Activated CD4-positive, alpha-beta T cell treated with anti-CD3 and anti-CD28 coated beads, Interleukin-2, amount 10 ng/mL, durations not matched to agents 7 days and 5 days (primary cell): ENCODE results near the gene PARD3. TPM values are rescaled to one million over a fixed set of nuclear protein-coding genes. Genes with fewer than 3 reads are reported as not detected.

Experiments
- CTCF ChIA-PET: fragments of 350-600 bp; sonication (Branson Sonifier 250); formaldehyde crosslinking; loops from one replicate; lab custom pipeline; 2021; ENCODE audit warnings: antibody characterized with exemption; lab: Charles Lee
- POLR2A ChIA-PET: fragments of 350-600 bp; sonication (Branson Sonifier 250); formaldehyde crosslinking; loops from one replicate; lab custom pipeline; 2021; ENCODE audit warnings: antibody characterized with exemption; lab: Charles Lee
- DNase-seq: peaks from one replicate; pipeline ENCODE4 v3.0.0-alpha.2; 2020
- H3K27ac Mint-ChIP-seq: one replicate; pipeline ENCODE4 v1.8.0; 2021; ENCODE audit warnings: mild to moderate bottlenecking, moderate library complexity, mixed read lengths
- H3K27me3 Mint-ChIP-seq: one replicate; pipeline ENCODE4 v1.8.0; 2021; ENCODE audit warnings: mixed read lengths
- H3K36me3 Mint-ChIP-seq: one replicate; pipeline ENCODE4 v1.8.0; 2021; ENCODE audit warnings: low read depth, mixed read lengths
- H3K4me1 Mint-ChIP-seq: one replicate; pipeline ENCODE4 v1.8.0; 2021; ENCODE audit warnings: mixed read lengths
- H3K4me3 Mint-ChIP-seq: one replicate; pipeline ENCODE4 v1.8.0; 2021; ENCODE audit warnings: mild to moderate bottlenecking, moderate library complexity, mixed read lengths
- H3K9me3 Mint-ChIP-seq: one replicate; pipeline ENCODE4 v1.8.0; 2021; ENCODE audit warnings: mixed read lengths
- total RNA-seq, 2 experiments: library from RNA; stranded (reverse); gene quantifications; one replicate each; pipeline ENCODE4 v1.2.3, GENCODE V29; 2021

PARD3 gene
- total RNA-seq, 2 experiments from 2014 or later, result 1.0 to 1.2 TPM

DNA sequence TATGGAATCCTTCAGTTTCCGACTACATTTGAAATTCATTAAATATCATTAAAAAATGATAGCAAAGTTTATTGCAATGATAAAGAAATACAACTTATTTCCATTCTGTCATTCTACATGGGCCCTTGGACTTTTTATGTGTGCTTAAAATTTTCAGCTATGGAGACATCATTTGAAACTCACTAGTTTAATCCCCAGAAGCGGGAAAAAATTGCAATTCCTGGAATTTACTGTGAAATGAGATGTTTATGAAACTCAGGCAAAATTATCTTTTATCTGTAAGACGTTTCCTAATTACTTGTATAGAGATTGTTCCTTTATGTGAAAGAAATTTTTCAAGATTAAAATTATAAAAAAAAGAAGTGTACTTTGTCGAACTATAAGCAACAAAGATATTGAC is 213.4 kb downstream of the PARD3 start:
- H3K36me3 Mint-ChIP-seq, result no peaks in the 10 kb centered on the region
- no peak overlapping the region for H3K27ac Mint-ChIP-seq
- no peak overlapping the region for H3K4me3 Mint-ChIP-seq
- no peaks in the 10 kb centered on the region for H3K4me1 Mint-ChIP-seq
- H3K27me3 Mint-ChIP-seq, result no peaks in the 10 kb centered on the region
- H3K9me3 Mint-ChIP-seq, result no peaks in the 10 kb centered on the region
- ChIA-PET POLR2A (no interaction called here), CTCF (no interaction called here)
- no peak for DNase-seq

DNA sequence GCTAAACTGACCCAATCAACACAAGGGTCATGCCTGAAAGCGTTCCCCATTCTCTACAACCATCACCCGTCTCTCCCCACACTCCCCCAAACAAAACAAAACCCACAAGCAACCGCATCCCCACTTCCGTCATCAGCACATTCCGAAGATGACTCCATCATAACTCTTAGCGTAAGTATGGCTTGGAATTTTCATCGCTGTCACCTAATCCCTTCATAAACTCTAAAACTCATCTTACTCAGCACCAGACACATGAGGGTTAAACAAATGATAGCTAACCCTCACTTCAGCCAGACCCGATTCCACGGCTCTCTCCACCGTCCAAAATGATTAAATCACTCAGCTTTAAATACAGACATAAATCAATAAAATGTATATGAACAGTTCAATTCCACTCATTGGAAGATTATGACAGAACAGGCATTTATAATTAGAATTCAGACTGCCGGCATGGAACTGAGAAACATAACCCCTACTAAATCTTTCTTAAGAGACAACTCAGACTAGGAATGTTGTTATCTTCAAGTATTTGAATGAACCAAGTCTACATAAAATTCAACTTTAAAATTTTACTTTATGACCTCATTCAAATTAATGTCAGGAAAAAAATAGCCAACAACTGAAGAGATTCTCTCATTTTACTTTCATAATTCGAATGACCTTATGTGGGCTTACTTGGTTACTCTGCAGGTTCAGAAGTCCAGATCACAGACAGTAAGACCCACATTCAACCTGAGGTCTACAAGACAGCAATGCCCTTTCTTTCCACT is 215.9 kb downstream of the PARD3 start:
- no peak for DNase-seq
- Mint-ChIP-seq H3K4me1 (no peaks in the 10 kb centered on the region), H3K4me3 (no peak overlapping the region), H3K36me3 (no peaks in the 10 kb centered on the region), H3K9me3 (no peaks in the 10 kb centered on the region), H3K27me3 (peaks cover 3% of the 10 kb centered on the region), H3K27ac (no peak overlapping the region)
- CTCF ChIA-PET, result interaction anchor here (0.6 to 0.7 kb wide), 2 partner anchors 75 to 1266 kb away, joined by 3 read pairs; no protein-coding TSS in a partner anchor
- POLR2A ChIA-PET, result no interaction called here

- H3K4me1 Mint-ChIP-seq, result no peaks in the 10 kb centered on the region
- H3K4me3 Mint-ChIP-seq, result no peak overlapping the region
- ChIA-PET CTCF (interaction anchor here (0.6 kb wide), 1 partner anchor 22 kb away, joined by 3 read pairs; no protein-coding TSS in a partner anchor), POLR2A (no interaction called here)
- DNase-seq, result no peak
- no peak overlapping the region for H3K27ac Mint-ChIP-seq
- H3K36me3 Mint-ChIP-seq, result no peaks in the 10 kb centered on the region
- no peaks in the 10 kb centered on the region for H3K9me3 Mint-ChIP-seq
- peaks cover 6% of the 10 kb centered on the region for H3K27me3 Mint-ChIP-seq
Observed at GRCh38 chr10:34596351-34596750, 218.7 kb downstream of the PARD3 start.

DNA sequence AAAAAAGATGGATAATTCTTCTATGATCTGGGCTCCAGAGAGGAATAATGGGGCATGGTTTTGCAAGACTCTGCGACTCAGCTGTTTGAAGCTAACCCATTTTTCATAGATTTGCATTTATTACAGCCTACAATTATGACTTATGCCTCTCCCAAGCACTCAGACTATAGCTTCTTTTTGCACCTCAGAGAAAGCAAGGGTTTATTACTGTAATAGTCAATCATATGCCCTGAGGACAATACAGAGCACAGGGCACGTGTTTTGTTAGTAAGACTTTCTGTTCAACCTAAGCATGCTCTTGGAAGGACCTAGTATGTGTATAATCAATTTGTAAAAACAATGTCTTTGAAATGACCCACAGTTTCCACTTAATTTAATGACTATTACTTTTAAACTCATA is 221.2 kb downstream of the PARD3 start:
- H3K36me3 Mint-ChIP-seq, result no peaks in the 10 kb centered on the region
- CTCF ChIA-PET, result no interaction called here
- no peak overlapping the region for H3K4me3 Mint-ChIP-seq
- POLR2A ChIA-PET, result no interaction called here
- no peaks in the 10 kb centered on the region for H3K4me1 Mint-ChIP-seq
- DNase-seq, result no peak
- peaks cover 6% of the 10 kb centered on the region for H3K27me3 Mint-ChIP-seq
- H3K9me3 Mint-ChIP-seq, result no peaks in the 10 kb centered on the region
- H3K27ac Mint-ChIP-seq, result no peak overlapping the region

- ChIA-PET CTCF (no interaction called here), POLR2A (no interaction called here)
- Mint-ChIP-seq H3K27ac (no peak overlapping the region), H3K4me1 (no peaks in the 10 kb centered on the region), H3K9me3 (no peaks in the 10 kb centered on the region), H3K36me3 (no peaks in the 10 kb centered on the region), H3K4me3 (no peak overlapping the region), H3K27me3 (peaks cover 6% of the 10 kb centered on the region)
- DNase-seq, result no peak
Observed at GRCh38 chr10:34593374-34593890, 221.7 kb downstream of the PARD3 start.

DNA sequence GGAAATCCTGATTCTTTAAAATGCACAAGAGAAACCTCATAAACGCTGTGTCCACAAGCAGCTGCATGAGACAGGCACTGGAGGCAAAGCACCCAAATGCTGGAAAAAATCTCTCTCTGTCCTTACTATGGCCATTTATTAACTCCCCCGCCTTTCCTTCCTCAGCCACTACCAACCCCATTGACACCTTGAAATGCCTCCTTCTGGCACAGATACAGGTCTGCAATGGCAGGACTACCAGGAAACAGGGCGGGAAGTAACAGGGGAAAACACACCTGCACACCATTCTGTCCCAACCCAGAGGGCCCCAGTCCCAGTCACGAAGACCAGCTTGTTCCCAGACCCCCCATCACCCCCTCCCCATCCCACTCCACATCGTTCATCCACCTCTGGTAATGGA is 224.3 kb downstream of the PARD3 start:
- peaks cover 2% of the 10 kb centered on the region for H3K27me3 Mint-ChIP-seq
- no peaks in the 10 kb centered on the region for H3K9me3 Mint-ChIP-seq
- ChIA-PET POLR2A (no interaction called here), CTCF (no interaction called here)
- H3K4me3 Mint-ChIP-seq, result no peak overlapping the region
- H3K27ac Mint-ChIP-seq, result no peak overlapping the region
- no peaks in the 10 kb centered on the region for H3K36me3 Mint-ChIP-seq
- H3K4me1 Mint-ChIP-seq, result no peaks in the 10 kb centered on the region
- no peak for DNase-seq

DNA sequence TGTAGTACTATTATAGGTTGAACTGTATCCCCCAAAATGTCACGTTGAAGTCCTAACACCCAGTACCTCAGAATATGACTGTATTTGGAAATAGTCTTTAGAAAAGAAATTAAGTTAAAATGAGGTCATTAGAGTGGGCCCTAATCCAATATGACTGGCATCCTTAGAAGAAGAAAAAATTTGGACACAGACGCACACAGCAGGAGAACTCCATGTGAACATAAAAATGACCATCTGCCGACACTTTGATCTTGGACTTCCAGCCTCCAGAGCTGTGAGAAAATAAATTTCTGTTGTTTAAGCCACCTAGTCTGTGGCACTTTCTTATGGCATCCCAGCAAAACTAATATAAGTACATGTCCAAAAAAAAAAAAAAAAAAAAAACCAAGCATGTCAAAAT is 225.8 kb downstream of the PARD3 start:
- Mint-ChIP-seq H3K9me3 (no peaks in the 10 kb centered on the region), H3K4me3 (no peak overlapping the region), H3K4me1 (no peaks in the 10 kb centered on the region), H3K27ac (no peak overlapping the region), H3K36me3 (no peaks in the 10 kb centered on the region), H3K27me3 (peaks cover 6% of the 10 kb centered on the region)
- POLR2A ChIA-PET, result no interaction called here
- CTCF ChIA-PET, result no interaction called here
- no peak for DNase-seq

DNA sequence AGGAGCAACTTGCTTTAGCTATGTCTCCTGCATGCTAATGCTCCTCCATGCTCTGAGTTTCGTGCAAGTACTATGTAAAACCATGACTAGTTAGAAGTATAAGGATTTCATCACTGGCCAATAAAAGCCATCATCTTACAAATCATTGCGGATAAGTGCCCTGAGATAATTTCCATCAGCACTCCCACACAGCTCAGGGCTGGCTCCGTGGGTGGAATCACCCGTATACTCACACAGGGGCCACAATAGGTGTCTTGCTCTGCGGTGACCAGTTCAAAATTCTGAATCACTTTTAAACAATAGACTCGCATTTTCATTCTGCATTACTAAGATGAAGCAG is 227.4 kb downstream of the PARD3 start:
- Mint-ChIP-seq H3K27ac (no peak overlapping the region), H3K27me3 (peaks cover 6% of the 10 kb centered on the region), H3K9me3 (no peaks in the 10 kb centered on the region), H3K36me3 (no peaks in the 10 kb centered on the region), H3K4me1 (no peaks in the 10 kb centered on the region), H3K4me3 (no peak overlapping the region)
- ChIA-PET CTCF (no interaction called here), POLR2A (no interaction called here)
- DNase-seq, result no peak

GRCh38 chr10:34587002-34587679 is 228.0 kb downstream of the PARD3 start:
- peaks cover 6% of the 10 kb centered on the region for H3K27me3 Mint-ChIP-seq
- H3K9me3 Mint-ChIP-seq, result no peaks in the 10 kb centered on the region
- no peak for DNase-seq
- POLR2A ChIA-PET, result no interaction called here
- no peaks in the 10 kb centered on the region for H3K36me3 Mint-ChIP-seq
- CTCF ChIA-PET, result no interaction called here
- no peak overlapping the region for H3K27ac Mint-ChIP-seq
- no peak overlapping the region for H3K4me3 Mint-ChIP-seq
- no peaks in the 10 kb centered on the region for H3K4me1 Mint-ChIP-seq

DNA sequence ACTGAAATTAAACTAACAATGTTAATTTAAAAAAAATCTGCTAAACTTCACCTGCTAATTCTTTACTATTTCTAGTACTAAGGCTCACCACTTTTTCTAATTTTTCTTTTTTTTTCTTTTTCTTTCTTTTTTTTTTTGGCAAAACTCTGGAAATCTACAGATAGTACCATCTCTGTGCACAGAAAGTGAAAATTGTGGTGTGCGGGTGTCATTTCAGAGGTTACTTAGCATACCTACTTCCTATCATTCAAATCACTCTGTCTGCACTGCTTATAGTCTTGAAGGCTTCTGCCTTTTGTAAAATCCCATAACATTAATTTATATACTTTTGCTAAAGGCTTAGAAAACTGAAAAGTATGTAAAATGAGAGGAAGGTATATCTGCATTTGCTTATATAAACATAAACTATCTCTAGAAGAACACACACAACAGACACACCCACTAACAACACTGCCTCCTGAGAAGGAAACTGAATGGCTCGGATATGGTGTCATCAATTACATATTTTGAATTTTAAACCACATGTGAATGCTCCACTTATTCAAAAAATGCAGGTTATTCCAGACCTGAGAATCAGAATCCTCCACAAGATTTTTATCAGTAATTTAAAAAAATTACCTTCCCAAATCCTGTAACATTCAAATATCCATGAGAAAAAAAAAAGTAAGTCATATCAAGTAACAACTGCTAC is 229.5 kb downstream of the PARD3 start:
- Mint-ChIP-seq H3K36me3 (no peaks in the 10 kb centered on the region), H3K4me3 (no peak overlapping the region), H3K9me3 (no peaks in the 10 kb centered on the region), H3K27ac (no peak overlapping the region), H3K4me1 (no peaks in the 10 kb centered on the region), H3K27me3 (peaks cover 4% of the 10 kb centered on the region)
- CTCF ChIA-PET, result no interaction called here
- POLR2A ChIA-PET, result no interaction called here
- DNase-seq, result no peak

- ChIA-PET CTCF (no interaction called here), POLR2A (no interaction called here)
- H3K27ac Mint-ChIP-seq, result no peak overlapping the region
- no peak for DNase-seq
- H3K9me3 Mint-ChIP-seq, result no peaks in the 10 kb centered on the region
- peaks cover 4% of the 10 kb centered on the region for H3K27me3 Mint-ChIP-seq
- no peaks in the 10 kb centered on the region for H3K4me1 Mint-ChIP-seq
- no peaks in the 10 kb centered on the region for H3K36me3 Mint-ChIP-seq
- H3K4me3 Mint-ChIP-seq, result no peak overlapping the region
Observed at GRCh38 chr10:34584164-34584563, 230.9 kb downstream of the PARD3 start.

DNA sequence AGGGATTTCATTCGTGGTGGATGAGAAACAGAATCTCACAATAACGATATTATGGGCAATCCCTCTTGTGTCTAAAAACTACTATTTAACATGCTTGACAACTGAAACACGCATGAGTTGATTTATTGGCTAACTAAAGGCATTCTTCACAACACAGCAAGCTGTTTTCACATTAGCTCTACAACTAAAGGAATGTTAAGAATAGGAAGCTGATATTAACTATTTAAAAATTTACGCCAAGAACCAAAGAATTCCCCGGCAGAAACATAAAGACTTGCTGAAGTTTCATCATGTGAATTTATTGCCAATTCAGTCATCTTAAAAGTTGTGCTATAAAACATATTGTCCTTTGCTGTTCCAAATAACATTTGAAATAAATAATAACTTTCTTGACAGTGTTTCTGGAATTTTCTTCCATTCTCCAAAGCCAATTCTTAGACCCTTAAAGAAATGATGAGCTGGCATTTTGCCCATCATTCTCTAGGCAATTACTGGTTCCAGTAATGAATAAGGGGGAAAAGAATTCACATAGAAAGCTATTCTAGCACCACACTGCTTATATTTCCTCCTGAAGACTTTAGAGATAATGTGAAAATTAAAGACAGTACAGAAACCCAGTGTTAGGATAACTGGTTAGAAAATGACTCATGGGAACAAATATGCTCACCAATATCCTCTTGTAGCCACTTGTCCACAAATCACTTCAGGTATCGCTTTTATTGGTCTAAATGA is 233.1 kb downstream of the PARD3 start:
- POLR2A ChIA-PET, result no interaction called here
- CTCF ChIA-PET, result no interaction called here
- Mint-ChIP-seq H3K4me3 (no peak overlapping the region), H3K27me3 (peaks cover 4% of the 10 kb centered on the region), H3K9me3 (no peaks in the 10 kb centered on the region), H3K4me1 (no peaks in the 10 kb centered on the region), H3K36me3 (no peaks in the 10 kb centered on the region), H3K27ac (no peak overlapping the region)
- no peak for DNase-seq

DNA sequence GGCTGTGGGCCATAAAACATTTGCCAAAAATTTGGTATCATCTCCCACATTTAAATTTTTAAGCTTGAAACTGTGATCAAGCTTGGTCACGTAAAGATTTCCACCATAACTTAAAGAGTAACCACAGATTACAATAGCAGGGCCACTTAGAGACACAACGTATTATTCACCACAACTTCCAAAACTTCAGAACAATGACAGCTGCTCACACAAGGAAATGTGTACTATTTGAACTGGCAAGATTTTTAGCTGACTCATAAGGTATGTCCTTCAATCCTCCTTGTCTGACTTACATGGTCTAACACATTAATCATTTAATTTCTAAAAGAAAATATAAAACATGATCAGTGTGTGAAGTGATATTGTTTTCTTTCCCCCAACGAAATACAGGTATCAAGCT is 234.5 kb downstream of the PARD3 start:
- POLR2A ChIA-PET, result no interaction called here
- Mint-ChIP-seq H3K27ac (no peak overlapping the region), H3K4me3 (no peak overlapping the region), H3K9me3 (no peaks in the 10 kb centered on the region), H3K27me3 (peaks cover 3% of the 10 kb centered on the region), H3K4me1 (no peaks in the 10 kb centered on the region), H3K36me3 (no peaks in the 10 kb centered on the region)
- no peak for DNase-seq
- CTCF ChIA-PET, result no interaction called here
